CD4-positive, alpha-beta T cell treated with Interleukin-6 at 100 ng/mL for 8 hours (primary cell): ENCODE measurements around the gene SIGLEC9.

Experiments
- DNase-seq: peaks from one replicate; pipeline ENCODE4 v3.0.0-alpha.2; 2020; ENCODE audit warnings: mixed read lengths, low spot score

The SIGLEC9 gene

DNA sequence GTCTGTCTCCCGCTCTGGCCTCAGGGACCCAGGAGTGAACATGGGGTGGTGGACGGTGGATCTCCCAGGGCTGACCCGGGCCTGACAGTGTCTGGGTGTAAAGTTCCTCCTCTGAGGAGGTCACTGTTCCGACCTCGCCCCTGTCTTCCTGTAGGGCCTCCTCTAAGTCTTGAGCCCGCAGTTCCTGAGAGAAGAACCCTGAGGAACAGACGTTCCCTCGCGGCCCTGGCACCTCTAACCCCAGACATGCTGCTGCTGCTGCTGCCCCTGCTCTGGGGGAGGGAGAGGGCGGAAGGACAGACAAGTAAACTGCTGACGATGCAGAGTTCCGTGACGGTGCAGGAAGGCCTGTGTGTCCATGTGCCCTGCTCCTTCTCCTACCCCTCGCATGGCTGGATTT is at the start of gene SIGLEC9:
SIGLEC9 (plus strand) TSS at position 178 of the 400 bp plus-strand sequence; CDS start at position 247, 69 bp downstream.
- no peak for DNase-seq

- no peak for DNase-seq
These were observed 48.7 kb upstream of the SIGLEC9 start for GRCh38 chr19:51075998-51076397.

DNA sequence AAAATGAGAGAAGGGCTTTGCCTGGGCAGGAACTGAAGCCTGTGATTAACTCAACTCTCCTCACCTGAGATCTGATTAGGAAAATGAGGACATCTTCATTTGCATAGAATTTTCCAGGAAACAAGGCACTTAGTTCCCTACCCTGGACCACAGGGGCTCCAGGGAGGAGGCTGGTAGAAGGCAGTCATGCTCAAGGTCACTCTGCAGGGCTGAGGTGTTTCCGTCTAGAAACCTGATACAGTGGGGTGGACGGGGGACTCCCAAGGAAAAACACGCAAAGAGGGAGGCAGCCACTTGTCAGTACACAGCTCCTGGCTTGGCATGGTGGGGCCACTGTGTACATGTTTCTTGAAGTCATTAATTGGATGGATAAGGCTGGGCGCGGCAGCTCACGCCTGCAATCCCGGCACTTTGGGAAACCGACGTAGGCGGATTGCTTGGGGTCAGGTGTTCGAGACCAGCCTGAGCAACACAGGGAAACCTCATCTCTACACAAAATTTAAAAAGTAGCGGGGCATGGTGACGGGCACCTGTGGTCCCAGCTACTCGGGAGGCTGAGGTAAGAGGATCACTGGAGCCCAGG is 48.0 kb upstream of the SIGLEC9 start:
- no peak for DNase-seq

- no peak for DNase-seq
These were observed 46.6 kb upstream of the SIGLEC9 start for GRCh38 chr19:51078104-51078503.

DNA sequence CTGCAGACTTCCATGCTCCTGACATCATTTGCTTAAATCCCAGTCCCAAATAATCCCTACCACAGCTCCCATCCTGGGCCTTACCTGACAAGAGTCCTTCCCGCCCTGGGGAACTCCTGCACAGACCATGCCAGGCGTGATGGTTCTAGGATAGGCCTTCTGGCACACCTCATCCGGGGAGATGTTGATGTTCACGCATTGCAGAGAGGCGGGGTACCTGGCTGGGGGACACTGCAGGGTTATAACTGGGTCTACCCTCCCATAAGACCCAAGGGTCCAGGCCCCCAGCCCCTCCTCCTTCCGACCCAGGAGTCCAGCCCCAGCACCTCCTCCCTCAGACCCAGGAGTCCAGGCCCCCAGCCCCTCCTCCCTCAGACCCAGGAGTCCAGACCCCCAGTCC is 46.0 kb upstream of the SIGLEC9 start:
- DNase-seq: no peak

- DNase-seq: no peak
These were observed 45.1 kb upstream of the SIGLEC9 start for GRCh38 chr19:51079481-51080110.

DNA sequence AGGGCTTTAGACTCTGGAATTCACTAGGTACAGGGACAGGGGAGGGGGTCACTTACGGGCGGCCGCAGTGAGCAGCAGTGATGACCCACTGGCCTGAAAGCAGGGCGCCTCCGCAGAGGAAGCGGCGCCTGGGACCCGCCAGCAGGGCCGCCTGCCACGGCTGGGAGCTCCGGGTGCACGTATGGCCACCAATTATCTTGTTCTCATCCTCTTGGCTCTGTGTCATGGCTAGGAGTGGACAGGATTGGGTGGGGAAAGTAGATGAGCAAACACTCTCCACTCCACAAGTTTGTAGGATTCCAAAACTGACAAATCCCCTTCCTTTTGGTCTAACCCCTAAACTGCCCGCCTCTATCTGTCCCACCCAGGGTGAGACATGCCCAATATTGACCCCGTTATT is 43.2 kb upstream of the SIGLEC9 start:
- DNase-seq: no peak

DNA sequence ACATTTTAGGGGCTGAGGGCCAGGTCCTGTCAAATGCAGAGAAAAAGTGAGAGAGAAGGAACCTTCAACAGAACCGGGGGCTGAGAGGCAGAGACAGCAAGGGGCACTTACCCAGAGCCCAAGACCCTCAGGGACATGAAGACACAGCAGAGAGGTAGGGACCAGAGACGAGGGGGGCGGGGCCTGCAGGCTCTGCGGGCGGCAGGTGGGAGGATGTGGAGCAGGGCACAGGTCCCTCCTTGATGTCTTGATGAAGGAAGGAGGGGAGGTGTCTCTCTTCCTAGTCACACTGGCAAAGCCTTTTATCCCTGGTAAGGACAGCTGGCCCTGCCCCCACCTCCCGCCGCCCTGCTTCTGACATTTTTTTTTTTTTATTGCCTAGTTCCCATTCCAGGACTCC is 42.1 kb upstream of the SIGLEC9 start, which contains the start of gene KLK14:
KLK14 (minus strand) TSS at position 277 of the 400 bp plus-strand sequence; CDS start at position 4, 273 bp downstream.
- DNase-seq: no peak

- no peak for DNase-seq
These were observed 41.5 kb upstream of the SIGLEC9 start for GRCh38 chr19:51083181-51083580.

GRCh38 chr19:51083783-51084182 is 40.9 kb upstream of the SIGLEC9 start:
- DNase-seq: no peak

DNA sequence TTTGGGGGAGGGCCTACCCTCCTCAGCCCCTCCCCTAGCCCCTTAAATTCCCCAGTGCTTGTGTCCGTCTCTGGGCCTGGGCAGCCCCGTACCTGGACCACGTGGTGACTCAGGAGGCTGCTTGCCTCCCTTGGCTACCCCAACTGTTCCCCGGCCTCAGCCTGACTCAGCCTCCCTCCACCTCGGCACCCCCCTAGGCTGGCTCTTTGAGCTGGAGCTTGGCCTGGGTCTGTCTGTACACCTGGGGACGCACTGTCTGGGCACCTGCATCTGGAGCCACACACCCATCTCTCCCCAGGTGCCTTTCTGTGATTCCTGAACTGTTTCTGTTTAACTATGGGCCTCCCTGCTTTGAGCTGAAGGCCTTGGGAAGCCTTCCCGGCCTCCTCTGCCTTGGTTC is 40.2 kb upstream of the SIGLEC9 start:
- DNase-seq: no peak

- no peak for DNase-seq
These were observed 38.4 kb upstream of the SIGLEC9 start for GRCh38 chr19:51086153-51086850.

DNA sequence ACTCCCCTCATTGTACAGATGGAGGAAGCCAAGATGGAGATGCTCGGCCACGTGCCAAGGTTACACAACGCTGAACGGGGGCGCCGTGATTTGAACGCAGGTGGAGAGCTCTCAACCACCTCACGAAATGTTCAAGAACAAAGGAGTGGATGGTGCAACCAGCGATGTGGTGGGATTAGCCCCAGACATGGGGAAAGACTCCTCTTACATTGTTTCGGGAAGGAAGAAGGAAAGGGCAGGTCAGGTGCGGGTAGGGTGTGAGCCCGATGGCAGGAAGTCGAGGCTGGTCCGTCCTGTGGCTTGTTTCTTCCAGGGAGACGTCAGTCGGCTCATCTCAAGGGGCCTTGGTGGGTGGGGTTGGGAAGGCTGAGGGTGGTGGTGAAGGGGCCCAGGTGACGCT is 34.9 kb upstream of the SIGLEC9 start:
- no peak for DNase-seq

- DNase-seq: no peak
These were observed 34.2 kb upstream of the SIGLEC9 start for GRCh38 chr19:51090471-51090870.

GRCh38 chr19:51091126-51091525 is 33.6 kb upstream of the SIGLEC9 start:
- no peak for DNase-seq

- no peak for DNase-seq
These were observed 32.5 kb upstream of the SIGLEC9 start for GRCh38 chr19:51091895-51092873.

DNA sequence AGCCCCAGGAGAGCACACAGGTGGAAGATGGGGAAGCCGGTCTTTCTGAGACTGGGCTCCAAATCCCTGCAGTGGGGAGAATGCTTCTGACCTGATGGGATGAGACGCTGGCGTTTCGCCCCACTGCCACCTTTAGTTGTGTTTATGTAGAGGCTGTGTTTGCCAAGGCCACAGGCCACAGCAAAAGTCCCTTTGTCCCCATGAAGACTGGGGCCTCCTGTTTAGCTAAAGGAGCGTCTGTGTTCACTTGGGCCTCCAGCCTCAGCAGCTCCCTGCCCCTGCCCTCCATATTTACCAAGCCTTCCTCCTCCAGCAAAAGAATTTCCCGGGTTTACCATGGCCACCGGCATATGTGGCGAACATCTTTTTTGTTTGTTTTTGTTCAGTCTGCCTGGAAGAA is 31.6 kb upstream of the SIGLEC9 start:
- no peak for DNase-seq

- no peak for DNase-seq
These were observed 31.0 kb upstream of the SIGLEC9 start for GRCh38 chr19:51093510-51094345.

- no peak for DNase-seq
These were observed 29.9 kb upstream of the SIGLEC9 start for GRCh38 chr19:51094696-51095279.

DNA sequence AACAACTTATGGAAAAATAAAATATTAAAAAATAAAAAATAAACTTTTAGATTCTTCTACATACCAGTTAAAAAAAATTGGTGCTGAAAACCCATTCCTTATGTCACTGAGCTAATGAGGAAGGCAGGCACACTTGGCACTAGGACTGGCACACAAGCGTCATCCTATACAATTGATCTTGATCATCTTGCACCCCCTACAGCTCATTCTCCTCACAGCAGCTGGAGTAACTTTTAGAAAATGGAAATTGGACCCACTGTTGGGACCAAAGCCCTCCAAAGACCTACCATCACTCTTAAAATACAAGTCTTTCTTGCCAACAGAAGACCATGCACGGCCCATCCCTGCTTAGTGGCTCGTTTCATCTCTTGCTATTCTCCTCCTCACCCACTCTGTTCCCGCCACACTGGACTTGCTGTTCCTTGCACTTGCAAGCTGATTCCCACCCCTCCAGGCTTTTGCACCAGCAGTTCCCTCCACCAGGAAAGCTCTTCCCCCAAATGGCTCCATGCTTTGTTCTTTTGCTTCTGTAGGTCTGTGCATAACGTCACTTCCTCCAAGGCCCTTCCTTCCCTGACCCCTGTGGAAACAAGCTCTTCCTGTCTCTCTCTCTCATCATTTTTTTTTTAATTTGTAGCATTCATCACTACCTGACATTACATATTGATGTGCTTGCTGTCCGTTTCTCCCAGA is 28.1 kb upstream of the SIGLEC9 start:
- no peak for DNase-seq
